Measurements from ENCODE around the gene LPCAT2. TPM values are rescaled to one million over a fixed set of nuclear protein-coding genes. Genes with fewer than 3 reads are reported as not detected.
A peak's percentile ranks its signal among the peaks of the same experiment; 100 is the strongest.

Gene LPCAT2
- total RNA-seq, 2 donors from 2014 or later: 6.4 to 6.8 TPM

- H3K36me3 ChIP-seq (ENCODE audit: control insufficient read depth, insufficient read depth, low read length): peaks cover 7% of the 10 kb centered on the region
- Mint-ChIP-seq H3K27ac (no peak overlapping the region), H3K4me1 (no peaks in the 10 kb centered on the region), H3K27me3 (ENCODE audit: insufficient read depth) (no peaks in the 10 kb centered on the region), H3K36me3 (ENCODE audit: low read depth) (peaks cover 41% of the 10 kb centered on the region), H3K4me3 (no peak overlapping the region), H3K9me3 (no peaks in the 10 kb centered on the region)
- H3K9me3 ChIP-seq (ENCODE audit: control insufficient read depth, low read length): no peaks in the 10 kb centered on the region
- TF ChIP-seq, protein P1, sequence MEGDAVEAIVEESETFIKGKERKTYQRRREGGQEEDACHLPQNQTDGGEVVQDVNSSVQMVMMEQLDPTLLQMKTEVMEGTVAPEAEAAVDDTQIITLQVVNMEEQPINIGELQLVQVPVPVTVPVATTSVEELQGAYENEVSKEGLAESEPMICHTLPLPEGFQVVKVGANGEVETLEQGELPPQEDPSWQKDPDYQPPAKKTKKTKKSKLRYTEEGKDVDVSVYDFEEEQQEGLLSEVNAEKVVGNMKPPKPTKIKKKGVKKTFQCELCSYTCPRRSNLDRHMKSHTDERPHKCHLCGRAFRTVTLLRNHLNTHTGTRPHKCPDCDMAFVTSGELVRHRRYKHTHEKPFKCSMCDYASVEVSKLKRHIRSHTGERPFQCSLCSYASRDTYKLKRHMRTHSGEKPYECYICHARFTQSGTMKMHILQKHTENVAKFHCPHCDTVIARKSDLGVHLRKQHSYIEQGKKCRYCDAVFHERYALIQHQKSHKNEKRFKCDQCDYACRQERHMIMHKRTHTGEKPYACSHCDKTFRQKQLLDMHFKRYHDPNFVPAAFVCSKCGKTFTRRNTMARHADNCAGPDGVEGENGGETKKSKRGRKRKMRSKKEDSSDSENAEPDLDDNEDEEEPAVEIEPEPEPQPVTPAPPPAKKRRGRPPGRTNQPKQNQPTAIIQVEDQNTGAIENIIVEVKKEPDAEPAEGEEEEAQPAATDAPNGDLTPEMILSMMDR (conservative IDR thresholded peaks at IDR 0.05): no peak
- H3K27ac ChIP-seq (ENCODE audit: low read depth, low read length): no peak overlapping the region
- 92 to 93% methylated on average over 9 to 12 of the region's 12 CpGs for WGBS, 2 experiments (ENCODE audit: insufficient coverage in 1 of 2, insufficient read length in 1 of 2)
- H3K9ac ChIP-seq (ENCODE audit: extremely low read depth, low read length, poor library complexity, severe bottlenecking): no peak overlapping the region
- peak; percentile 20 for DNase-seq
- H3K4me1 ChIP-seq (ENCODE audit: control insufficient read depth, insufficient read depth, low read length): no peaks in the 10 kb centered on the region
- no peak overlapping the region for H3K4me3 ChIP-seq (ENCODE audit: low read length)
- no peaks in the 10 kb centered on the region for H3K27me3 ChIP-seq (ENCODE audit: control insufficient read depth, insufficient read depth, low read length, poor library complexity, severe bottlenecking)
Measured at GRCh38 chr16:55488306-55488705, 20.6 kb upstream of the LPCAT2 start.

DNA sequence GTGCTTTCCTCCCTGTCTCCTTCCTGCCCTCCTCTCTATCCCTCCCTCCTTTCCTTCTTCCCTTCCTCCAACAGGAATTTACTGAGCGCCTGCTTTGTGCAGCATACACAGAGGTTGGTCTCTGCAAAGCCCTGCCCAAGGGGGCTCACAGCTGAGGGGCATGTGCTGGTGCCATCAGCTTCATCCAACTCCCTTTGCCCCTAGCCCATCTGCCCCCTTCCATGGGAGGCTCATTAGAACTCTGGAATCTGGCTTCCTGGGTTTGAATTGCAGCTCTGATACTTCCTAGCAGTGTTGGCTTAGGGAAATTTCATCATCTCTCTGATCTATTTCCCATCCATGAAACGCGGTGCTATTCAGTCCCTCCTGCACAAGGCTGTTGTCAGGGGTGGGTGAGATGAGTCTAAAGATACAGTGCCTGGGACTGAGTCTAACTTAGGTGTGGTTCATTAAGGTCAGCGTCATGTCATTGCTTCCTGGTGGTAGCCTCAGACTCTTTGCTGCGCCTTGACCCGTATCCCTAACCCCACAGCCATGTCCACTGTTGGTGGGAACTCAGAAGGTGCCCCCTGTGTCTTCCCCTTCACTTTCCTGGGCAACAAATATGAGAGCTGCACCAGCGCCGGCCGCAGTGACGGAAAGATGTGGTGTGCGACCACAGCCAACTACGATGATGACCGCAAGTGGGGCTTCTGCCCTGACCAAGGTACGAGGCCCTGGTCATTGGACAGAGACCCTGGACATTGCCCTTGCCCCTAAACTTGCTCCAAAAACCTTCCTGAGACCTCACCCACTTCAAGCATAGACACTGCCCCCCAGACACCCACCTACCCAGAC is 19.5 kb upstream of the LPCAT2 start:
- Mint-ChIP-seq H3K27me3 (ENCODE audit: insufficient read depth) (no peaks in the 10 kb centered on the region), H3K4me3 (no peak overlapping the region), H3K27ac (no peak overlapping the region), H3K36me3 (ENCODE audit: low read depth) (peaks cover 34% of the 10 kb centered on the region), H3K9me3 (no peaks in the 10 kb centered on the region), H3K4me1 (no peaks in the 10 kb centered on the region)
- WGBS, 2 experiments (ENCODE audit: insufficient coverage in 1 of 2, insufficient read length in 1 of 2): 95 to 98% methylated on average over 11 to 14 of the region's 14 CpGs
- H3K4me1 ChIP-seq (ENCODE audit: control insufficient read depth, insufficient read depth, low read length): no peaks in the 10 kb centered on the region
- TF ChIP-seq, protein P1 (conservative IDR thresholded peaks at IDR 0.05): no peak
- H3K9me3 ChIP-seq (ENCODE audit: control insufficient read depth, low read length): no peaks in the 10 kb centered on the region
- H3K27me3 ChIP-seq (ENCODE audit: control insufficient read depth, insufficient read depth, low read length, poor library complexity, severe bottlenecking): no peaks in the 10 kb centered on the region
- no peaks in the 10 kb centered on the region for H3K36me3 ChIP-seq (ENCODE audit: control insufficient read depth, insufficient read depth, low read length)
- H3K4me3 ChIP-seq (ENCODE audit: low read length): no peak overlapping the region
- H3K27ac ChIP-seq (ENCODE audit: low read depth, low read length): no peak overlapping the region
- no peak overlapping the region for H3K9ac ChIP-seq (ENCODE audit: extremely low read depth, low read length, poor library complexity, severe bottlenecking)
- DNase-seq: peak; percentile 30

GRCh38 chr16:55489956-55490265 is 19.0 kb upstream of the LPCAT2 start:
- Mint-ChIP-seq H3K36me3 (ENCODE audit: low read depth) (peaks cover 28% of the 10 kb centered on the region), H3K9me3 (no peaks in the 10 kb centered on the region), H3K27ac (no peak overlapping the region), H3K4me3 (no peak overlapping the region), H3K27me3 (ENCODE audit: insufficient read depth) (no peaks in the 10 kb centered on the region), H3K4me1 (no peaks in the 10 kb centered on the region)
- Histone ChIP-seq H3K4me3 (ENCODE audit: low read length) (no peak overlapping the region), H3K27ac (ENCODE audit: low read depth, low read length) (no peak overlapping the region), H3K9ac (ENCODE audit: extremely low read depth, low read length, poor library complexity, severe bottlenecking) (no peak overlapping the region), H3K4me1 (ENCODE audit: control insufficient read depth, insufficient read depth, low read length) (no peaks in the 10 kb centered on the region), H3K36me3 (ENCODE audit: control insufficient read depth, insufficient read depth, low read length) (no peaks in the 10 kb centered on the region), H3K9me3 (ENCODE audit: control insufficient read depth, low read length) (no peaks in the 10 kb centered on the region), H3K27me3 (ENCODE audit: control insufficient read depth, insufficient read depth, low read length, poor library complexity, severe bottlenecking) (no peaks in the 10 kb centered on the region)
- DNase-seq: no peak
- WGBS, 2 experiments (ENCODE audit: insufficient coverage in 1 of 2, insufficient read length in 1 of 2): 77% methylated on average over 2 of the region's 2 CpGs; no CpG with 5 or more reads in 1 of the 2 experiments
- TF ChIP-seq, protein P1 (conservative IDR thresholded peaks at IDR 0.05): no peak
